ENCODE measurements around the gene ALDH1A3.

The ALDH1A3 gene

DNA sequence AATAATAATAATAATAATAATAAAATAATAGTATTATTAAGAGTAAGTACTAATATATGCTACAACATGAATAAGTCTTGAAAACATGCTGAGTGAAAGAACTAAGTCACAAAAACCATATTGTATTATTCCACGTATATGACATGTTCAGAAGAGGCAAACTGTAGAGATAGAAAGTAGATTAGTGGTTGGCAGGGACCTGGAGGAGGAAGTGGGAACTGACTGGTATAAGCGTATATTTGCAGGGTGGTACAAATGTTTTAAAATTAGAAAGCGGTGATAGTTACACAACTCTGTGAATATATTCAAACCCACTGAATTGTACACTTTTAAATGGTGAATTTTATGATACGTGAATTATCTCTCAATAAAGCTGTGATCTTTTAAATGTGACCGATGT is 72.3 kb downstream of the ALDH1A3 start:
- DNase-seq (ENCODE audit: low spot score) = no peak

DNA sequence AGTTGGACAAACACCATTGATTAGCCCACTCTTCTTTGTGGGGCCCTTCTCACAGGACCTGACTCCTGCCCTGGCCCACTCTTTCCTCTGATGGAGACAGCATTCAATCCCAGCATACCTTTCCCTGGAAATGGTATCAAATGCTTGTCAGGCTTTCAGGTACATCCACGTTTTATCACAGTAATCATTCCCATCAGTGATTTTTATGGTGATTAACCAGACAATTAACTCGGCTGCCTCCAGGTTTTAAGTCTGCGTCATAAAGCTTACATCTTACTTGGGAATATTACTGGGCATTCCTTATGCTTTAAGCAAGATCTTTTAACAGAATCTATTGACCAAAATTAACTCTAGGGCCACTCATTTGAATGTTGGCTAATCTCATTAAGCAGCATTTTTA is 72.9 kb downstream of the ALDH1A3 start:
- DNase-seq (ENCODE audit: low spot score) = no peak

DNA sequence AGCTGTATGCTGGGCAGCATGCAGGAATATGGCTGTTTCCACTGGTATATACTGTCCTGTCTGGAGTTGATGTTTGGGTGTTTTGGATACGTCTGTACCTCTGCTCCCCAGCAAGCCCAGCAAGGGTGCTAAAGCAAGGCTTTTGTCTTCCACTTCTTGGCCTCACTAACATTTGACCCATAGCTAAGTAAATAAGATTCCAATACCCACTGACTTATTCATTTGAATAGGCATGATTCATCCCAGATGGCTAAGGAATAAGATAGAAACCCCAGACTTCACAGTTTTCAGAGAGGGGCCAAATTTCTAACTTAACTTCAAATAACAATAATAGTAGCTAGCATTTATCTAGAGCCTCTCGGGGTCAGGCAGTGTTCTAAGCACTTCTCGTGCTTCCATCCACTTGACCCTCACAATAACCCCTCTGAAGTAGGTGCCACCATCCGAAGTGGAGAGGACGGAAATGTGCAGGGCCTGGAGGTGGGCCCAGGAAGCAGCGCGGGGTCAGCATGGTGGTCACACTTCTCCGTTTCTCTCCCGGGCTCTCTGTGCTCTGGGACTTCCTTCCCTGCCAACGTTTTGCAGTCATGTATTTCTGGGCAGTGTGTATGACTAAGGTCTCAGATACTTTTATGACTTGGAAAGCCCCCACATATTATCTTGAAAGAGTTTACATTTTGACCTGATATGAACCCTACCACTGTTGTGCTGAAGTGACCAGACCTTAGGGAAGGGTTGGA is 78.9 kb downstream of the ALDH1A3 start:
- peak; percentile 26 for DNase-seq (ENCODE audit: low spot score)

DNA sequence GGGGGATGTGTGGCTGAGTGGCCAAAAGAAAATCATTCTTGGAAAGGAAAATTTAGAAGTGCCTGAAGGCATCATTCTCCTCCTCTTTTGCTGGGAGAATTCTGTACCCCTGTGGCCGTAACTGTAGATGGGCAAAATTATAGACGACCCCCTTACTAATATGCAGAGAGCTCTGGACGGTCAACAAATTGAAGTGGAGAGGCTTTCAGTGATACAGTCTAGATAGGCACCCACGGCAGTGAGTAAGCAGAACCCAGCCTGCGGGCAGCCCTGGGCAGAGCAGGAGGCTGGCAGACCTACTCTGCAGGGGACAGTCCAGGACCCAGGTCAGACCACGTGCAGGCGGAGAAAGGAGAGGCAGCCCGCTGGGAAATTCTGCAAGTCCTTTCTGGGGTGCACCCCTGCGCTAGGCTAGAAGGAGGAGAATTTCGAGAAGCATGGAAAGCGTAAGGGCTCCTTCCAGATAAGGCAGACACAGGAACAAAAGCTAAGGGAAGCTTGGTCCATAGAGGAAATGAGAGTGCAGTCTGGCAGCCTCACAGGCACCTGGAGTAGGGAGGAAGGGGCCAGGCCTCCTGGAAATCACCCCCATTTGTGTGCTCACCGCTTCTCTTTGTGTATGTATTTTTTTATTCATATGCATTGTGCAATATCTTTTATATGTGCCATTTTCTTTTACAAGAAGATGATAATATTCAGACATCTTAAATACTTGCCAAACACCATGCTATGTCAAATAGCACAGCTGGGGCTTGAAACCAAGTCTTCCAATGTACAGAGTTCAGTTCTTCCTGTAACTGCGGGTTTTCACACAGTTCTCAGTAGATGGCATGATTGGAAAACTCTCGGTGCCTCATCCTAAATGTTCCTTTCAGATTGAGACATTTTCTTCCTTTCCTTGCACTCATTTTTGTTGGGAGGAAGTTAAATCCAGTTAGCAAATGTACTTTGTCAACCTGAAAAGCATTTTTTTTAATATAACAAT is 79.7 kb downstream of the ALDH1A3 start:
- DNase-seq (ENCODE audit: low spot score) = no peak
